Measurements from ENCODE around the gene LDLRAD3.

LDLRAD3 gene

DNA sequence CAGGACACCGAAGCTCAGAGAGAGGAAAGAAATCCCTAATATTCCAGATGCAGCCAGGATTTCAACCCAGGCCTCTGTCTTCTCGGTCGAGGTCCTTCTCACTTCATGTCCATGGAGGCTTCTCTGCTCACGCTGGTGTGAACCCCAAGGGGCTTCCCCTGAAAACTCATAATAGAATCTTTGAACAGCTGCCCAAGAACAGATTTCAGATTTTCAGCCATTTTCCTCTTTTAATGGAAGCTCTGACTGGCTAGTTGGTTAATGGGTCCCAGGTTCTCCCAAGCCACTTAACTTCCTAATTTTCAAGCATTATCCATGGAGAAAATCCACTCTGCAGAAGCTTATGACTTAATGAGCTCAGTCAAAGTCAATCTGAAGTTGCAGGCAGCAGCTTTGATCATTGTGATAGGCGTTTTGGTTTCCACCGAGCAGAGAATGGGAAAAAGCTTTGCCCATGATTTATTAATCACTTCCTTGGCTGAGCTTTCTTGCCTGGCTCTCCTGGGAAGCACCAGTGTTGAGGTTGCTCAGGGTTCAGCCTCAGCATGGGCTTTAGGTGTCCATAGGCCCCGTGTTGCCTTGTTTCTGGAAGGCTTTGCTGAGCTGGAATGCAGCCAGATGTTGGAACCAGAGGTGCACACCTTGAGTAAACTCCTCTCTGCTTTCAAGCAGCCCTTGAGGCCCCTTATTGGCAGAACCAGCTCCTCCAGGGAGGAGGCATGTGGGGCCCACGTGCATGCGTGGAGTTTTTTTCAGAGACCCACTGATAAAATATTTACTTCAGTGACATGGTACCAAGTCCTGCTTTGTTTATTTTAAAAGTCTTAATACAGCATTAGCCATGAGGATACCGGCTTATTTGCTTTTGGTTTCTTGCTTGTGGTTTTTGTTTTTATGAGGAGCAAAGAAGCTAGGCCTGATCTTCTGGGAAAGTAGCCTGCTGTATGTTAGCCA, 25.5 kb downstream of the LDLRAD3 start:
- no peak for DNase-seq (ENCODE audit: extremely low read depth, low read depth)
- TF ChIP-seq, protein P1, sequence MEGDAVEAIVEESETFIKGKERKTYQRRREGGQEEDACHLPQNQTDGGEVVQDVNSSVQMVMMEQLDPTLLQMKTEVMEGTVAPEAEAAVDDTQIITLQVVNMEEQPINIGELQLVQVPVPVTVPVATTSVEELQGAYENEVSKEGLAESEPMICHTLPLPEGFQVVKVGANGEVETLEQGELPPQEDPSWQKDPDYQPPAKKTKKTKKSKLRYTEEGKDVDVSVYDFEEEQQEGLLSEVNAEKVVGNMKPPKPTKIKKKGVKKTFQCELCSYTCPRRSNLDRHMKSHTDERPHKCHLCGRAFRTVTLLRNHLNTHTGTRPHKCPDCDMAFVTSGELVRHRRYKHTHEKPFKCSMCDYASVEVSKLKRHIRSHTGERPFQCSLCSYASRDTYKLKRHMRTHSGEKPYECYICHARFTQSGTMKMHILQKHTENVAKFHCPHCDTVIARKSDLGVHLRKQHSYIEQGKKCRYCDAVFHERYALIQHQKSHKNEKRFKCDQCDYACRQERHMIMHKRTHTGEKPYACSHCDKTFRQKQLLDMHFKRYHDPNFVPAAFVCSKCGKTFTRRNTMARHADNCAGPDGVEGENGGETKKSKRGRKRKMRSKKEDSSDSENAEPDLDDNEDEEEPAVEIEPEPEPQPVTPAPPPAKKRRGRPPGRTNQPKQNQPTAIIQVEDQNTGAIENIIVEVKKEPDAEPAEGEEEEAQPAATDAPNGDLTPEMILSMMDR (IDR thresholded peaks at IDR 0.05; ENCODE audit: low read depth, low read length), result no peak

- DNase-seq (ENCODE audit: extremely low read depth, low read depth), result no peak
- TF ChIP-seq, protein P1 (IDR thresholded peaks at IDR 0.05; ENCODE audit: low read depth, low read length), result no peak
These were observed 26.6 kb downstream of the LDLRAD3 start for GRCh38 chr11:35970445-35970844.

- DNase-seq (ENCODE audit: extremely low read depth, low read depth), result no peak
- TF ChIP-seq, protein P1 (IDR thresholded peaks at IDR 0.05; ENCODE audit: low read depth, low read length), result no peak
These were observed 28.1 kb downstream of the LDLRAD3 start for GRCh38 chr11:35971841-35972422.

GRCh38 chr11:35974882-35975589, 31.2 kb downstream of the LDLRAD3 start:
- TF ChIP-seq, protein P1 (IDR thresholded peaks at IDR 0.05; ENCODE audit: low read depth, low read length), result no peak
- DNase-seq (ENCODE audit: extremely low read depth, low read depth), result no peak

DNA sequence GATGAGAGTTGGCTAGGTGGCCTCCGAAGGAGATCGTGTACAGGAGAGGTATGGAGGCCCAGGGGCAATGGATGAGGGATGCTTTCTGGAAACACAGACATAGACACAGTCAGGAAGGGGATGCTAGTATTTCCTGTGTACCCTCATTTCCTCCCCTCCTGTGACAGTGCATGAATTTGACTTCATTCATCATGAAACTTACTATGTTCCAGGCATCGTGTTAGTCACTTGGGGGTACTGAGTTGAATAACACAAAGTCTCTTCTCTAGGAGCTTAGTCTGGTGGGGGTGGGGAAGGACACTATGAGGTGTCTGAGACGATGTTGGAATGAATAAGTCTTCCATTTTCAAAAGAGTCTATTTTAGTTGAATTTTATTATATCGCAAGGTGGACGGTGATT, 32.6 kb downstream of the LDLRAD3 start:
- TF ChIP-seq, protein P1 (IDR thresholded peaks at IDR 0.05; ENCODE audit: low read depth, low read length), result no peak

DNA sequence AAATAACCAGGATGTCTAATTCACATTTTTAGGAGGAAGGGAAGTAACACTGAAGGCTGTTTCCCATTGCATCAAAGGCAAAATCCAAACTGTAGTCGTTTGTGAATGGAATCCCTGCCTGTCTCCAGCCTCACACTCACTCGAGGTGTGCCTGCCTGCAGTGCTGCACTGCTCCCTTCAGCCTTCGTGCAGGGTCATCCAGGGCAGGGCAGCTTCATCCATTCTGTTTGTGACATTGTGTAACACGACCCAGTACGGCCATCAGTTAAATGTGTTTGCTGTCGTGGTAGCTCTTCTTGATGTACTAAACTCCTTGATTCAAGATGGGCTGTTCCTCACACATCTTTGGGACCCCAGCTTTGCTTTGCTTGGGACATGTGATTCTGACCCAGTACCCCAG, 34.3 kb downstream of the LDLRAD3 start:
- TF ChIP-seq, protein P1 (IDR thresholded peaks at IDR 0.05; ENCODE audit: low read depth, low read length), result no peak
- no peak for DNase-seq (ENCODE audit: extremely low read depth, low read depth)

More for the DNA sequence above, 32.6 kb downstream of the LDLRAD3 start:
- no peak for DNase-seq (ENCODE audit: extremely low read depth, low read depth)
